HEK293T (cell line): ENCODE data around the gene RABL3.

Experiments used
- BHLHE40 ChIP-seq: fragments of 450-650 bp; IDR thresholded peaks from 2 replicates; pipeline ENCODE4 v1.6.1; 2016; ENCODE audit warnings: mild to moderate bottlenecking, moderate library complexity, borderline replicate concordance
- ELF4 ChIP-seq: fragments of 450-650 bp; IDR thresholded peaks from 2 replicates; pipeline ENCODE4 v1.6.1; 2017; ENCODE audit warnings: antibody characterized with exemption
- FOXA1 ChIP-seq: fragments of 450-650 bp; IDR thresholded peaks from 2 replicates; pipeline ENCODE4 v1.6.1; 2016; ENCODE audit warnings: mild to moderate bottlenecking
- FOXK2 ChIP-seq: fragments of 450-650 bp; IDR thresholded peaks from 2 replicates; pipeline ENCODE4 v1.6.1; 2016; ENCODE audit warnings: mild to moderate bottlenecking
- TARDBP ChIP-seq: fragments of 450-650 bp; IDR thresholded peaks from 2 replicates; pipeline ENCODE4 v1.6.1; 2016
- ZNF384 ChIP-seq: fragments of 450-650 bp; IDR thresholded peaks from 2 replicates; pipeline ENCODE4 v1.6.1; 2016

DNA sequence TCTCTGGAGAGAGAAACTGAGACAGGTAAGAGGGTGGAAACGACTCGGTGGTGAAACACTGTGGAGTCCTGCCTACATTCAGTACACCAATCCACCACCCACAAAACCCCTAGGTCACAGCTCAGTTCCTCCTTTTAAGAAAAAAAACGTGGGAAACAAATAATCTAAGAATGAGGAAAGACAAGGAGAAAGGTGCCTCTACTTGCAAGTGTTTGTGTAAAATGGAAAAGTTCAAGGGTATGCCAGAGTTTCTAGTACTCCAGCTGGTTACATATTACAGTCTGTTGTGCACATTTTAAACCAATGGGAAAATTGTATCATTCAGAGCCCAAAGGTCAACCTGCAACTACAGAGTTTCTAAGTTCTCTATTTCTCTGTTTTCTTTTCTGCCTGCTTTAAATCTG, 92.5 kb downstream of the RABL3 start:
- TF ChIP-seq BHLHE40 (no peak), FOXK2 (no peak), TARDBP (no peak), ELF4 (no peak), FOXA1 (no peak), ZNF384 (no peak)
